ENCODE data around the gene C11orf68.

The C11orf68 gene

GRCh38 chr11:65870307-65870658 is 48.6 kb downstream of the C11orf68 start:
- no peak for DNase-seq

- no peak for DNase-seq
These were observed 49.1 kb downstream of the C11orf68 start for GRCh38 chr11:65869643-65870306.

- no peak for DNase-seq
These were observed 50.0 kb downstream of the C11orf68 start for GRCh38 chr11:65868907-65869306.

- no peak for DNase-seq
These were observed 50.7 kb downstream of the C11orf68 start for GRCh38 chr11:65868076-65868667.

- no peak for DNase-seq
These were observed 51.4 kb downstream of the C11orf68 start for GRCh38 chr11:65867284-65868071.
